NCI-H510A (cell line): ENCODE measurements around the gene GRM4.

ENCODE experiments used
- DNase-seq: peaks from one replicate; lab custom pipeline; 2025; lab: John Stamatoyannopoulos, UW

The GRM4 gene

DNA sequence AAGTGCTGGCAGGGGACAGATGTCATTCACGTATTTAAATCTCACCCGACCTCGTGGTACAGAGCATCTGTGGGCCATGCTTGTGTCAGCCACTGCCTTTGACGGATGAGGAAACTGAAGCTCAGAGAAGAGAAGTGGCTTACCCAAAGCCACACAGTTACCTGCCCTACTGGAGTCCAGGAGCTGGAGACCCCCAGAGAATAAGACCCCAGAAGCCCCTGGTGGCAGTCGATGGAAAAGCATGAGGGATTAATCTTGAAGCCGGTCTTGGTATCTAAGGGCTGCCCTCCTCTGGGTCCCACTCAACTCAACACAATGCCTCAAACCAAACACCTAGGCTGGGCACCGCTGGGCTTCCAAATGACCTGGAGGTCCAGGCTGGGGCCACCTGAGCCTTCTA lies 83.1 kb downstream of the GRM4 start:
- no peak for DNase-seq

DNA sequence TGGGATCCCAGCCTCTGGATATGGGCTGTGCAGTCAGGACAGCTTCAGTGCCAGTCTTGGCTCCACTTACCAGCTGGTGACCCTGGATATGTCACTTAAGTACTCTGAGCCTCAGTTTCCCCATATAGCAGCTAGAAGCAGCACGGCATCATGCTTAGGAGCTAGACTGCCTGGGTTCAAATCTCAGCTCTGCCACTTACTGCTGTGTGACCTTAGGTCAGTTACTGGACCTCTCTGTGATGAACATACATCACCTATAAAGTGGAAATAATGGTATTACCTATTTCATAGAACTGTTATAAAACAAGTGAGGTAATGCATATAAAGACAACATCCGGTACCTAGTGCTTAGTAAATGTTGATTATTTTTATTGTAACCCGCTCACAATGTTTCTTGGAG lies 83.7 kb downstream of the GRM4 start:
- DNase-seq, result no peak

DNA sequence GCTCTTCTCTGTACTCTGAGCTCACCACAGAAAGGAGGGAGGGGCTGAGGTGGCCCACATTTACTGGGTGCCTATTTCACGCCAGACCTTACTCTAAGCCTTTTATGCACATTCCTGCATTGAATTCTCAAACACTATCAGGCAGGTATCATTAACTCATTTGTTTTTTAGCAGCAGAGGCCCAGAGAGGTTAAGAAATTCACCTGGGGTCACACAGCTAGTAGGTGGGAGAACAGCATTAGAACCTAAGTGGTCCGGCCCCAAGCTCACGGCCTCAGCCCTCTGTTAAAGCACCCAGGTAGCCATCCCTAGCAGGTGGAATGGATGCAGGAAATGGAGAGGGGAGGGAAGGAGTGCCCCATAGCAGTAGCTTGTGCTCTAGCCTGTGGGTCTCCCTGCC lies 84.5 kb downstream of the GRM4 start:
- no peak for DNase-seq

DNA sequence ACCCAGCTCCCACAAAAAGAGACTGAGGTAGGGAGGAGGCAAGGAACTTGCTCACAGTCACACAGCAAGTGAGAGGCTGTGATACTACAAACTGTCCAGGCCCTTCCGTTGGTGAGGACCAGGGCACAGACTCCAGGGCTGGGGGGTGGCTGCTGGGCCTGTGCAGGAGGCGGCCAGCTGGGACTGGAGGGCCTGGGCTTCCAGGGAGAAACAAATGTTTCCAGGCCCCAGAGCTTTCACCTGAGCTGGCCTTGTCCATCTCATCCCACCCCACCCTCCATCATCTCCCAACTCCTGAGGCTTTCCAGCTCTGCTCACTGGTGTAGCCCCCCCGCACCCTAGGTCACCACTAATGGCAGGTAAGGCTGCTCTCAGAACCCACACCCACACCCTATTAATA lies 86.0 kb downstream of the GRM4 start:
- DNase-seq, result no peak

DNA sequence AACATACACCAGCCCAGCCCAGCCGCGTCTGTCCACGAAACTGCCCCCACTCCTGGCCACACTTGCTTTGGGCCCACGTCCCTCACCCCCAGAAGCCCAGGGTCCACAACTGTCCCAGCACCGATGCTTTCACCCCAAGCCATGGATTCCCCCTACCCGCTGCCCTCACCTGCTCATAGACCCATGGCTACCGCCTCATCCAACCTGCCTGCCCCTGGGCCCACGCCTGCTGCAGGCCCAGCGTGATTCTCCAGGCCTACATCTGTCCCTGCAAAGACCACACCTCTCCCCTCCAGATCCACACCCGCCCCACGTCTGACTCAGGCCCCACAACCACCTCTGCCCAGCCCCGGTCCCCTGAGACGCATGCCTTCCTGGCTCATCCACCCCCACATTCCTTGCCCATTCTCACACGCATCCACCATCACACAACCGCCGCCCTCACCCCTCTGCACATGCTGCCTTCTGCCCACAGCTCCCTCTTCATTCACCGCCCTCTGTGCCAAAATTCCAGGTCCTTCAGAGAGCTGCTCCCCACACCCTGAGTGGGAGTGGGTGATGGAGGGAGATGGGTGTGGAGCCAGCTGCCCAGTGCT lies 86.7 kb downstream of the GRM4 start:
- DNase-seq, result no peak

DNA sequence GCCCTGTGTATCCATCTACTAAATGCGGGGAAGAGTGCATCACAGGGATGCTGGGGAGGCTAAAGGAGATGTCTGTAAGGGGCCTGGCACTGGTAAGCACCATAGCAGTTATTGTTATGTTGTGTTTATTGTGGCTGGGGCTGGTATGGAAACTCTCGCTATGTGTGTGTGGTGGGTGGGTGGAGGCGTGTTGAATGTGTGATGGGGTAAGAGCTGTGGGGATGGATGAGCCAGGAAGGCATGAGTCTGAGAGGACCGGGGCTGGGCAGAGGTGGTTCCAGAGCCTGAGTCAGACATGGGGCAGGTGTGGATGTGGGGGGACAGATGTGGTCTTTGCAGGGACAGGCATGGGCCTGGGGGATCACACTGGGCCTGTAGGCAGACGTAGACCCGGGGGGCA lies 88.1 kb downstream of the GRM4 start:
- DNase-seq, result no peak

DNA sequence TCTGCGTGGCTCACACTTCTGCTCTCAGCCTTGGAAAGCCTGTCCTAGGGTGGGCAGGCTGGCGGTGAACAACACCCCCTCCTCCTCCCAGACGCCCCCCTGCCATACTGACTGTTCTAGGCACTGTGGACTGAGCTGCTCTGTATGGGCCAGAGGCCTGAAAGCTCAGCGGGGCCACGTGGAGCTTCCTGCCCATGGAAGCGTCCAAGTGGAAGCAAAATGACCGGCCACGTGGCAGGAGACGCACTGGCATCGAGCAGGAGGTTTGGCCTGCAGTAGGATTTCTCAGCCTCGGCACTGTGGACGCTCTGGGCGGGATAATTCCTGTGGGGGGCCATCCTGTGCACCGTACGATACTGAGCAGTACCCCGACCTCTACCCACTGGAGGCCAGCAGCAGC lies 88.7 kb downstream of the GRM4 start:
- DNase-seq, result no peak

DNA sequence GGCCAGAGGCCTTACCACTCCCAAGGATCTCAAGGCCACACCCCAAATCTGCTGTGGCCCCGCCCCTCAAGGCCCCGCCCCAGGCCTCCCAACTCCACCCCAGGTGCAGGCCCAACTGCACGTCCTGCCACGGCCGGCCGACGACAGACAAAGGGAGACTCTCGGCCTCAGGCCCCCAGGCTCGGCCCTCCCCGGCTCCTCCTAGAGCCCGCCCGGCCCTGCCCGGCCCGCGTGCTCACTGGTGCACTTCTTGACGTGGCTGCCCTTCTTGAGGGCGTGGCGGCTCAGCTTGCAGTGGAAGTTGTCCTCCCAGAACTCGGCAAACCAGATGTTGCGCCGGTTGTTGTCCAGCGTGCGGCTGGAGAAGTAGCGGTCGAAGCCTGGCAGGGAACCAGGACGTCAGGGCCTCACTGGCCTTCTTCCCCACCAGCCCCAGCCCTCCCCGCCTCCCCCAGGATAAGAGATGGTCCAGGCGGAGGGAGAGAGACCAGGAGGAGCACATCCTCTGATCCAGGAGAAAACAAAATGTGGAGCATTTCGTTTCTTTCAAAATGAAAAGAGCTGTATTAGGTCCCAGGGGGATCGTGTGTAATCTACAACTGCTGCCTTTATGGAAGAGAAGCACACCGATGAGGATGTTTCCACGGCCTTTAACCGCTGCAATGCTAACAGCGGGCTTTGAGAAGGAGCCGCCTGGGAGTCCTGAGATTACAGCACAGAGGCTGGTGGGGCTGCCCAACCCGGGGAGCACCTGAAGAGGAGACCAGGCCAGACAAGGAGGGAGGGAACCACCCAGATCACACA lies 89.4 kb downstream of the GRM4 start:
- peak; percentile 61 for DNase-seq

DNA sequence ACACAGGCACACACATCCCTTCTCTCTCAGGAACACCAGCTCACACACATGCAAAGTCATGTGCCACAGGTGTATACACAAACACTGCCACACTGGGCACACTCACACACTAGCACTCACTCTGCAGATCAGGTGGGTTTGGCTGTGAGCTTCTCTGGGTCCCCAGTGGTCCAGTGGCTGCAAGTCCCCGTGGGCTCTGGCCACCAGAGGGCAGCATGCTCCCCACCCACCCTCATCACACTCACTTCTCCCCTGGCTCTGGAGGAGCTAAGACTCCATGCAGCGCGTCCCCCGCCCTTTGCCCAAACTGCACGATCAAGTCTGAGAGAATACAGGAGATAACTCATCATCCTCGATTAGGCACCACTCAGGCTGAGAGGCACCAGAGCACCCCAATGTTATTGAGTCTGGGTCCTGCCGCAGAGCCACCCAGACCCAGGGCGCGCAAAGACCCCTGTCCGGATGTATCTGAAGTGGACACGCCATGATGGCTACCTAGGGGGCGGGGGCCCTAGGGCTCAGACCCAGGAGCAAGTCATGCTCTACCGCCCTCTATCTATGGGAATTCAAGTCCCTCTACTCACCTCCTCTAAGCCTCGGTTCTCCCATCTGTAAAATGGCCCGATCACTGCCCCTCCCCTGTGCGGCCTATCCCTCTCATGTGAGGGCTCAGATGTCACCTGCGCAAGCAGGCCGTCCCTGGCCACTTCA lies 90.5 kb downstream of the GRM4 start:
- DNase-seq, result peak; percentile 74

DNA sequence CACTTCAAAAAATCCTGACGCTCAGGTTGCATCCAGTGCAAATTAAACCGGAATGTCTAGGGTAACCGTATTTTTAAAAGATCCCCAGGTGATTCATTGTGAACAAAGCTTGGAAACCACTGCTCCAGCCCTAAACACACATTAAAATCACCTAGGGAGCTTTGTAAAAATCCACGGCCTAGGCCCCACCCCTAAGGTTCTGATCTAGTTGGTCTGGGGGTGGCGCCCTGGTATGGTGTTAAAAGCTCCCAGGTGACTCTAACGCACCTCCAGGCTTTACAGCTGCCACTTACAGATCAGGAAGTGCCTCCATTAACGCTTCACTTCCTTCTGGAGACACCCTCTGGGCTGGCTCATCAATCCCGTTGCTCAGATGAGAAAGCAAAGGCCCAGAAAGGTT lies 92.2 kb downstream of the GRM4 start:
- DNase-seq, result peak; percentile 90

DNA sequence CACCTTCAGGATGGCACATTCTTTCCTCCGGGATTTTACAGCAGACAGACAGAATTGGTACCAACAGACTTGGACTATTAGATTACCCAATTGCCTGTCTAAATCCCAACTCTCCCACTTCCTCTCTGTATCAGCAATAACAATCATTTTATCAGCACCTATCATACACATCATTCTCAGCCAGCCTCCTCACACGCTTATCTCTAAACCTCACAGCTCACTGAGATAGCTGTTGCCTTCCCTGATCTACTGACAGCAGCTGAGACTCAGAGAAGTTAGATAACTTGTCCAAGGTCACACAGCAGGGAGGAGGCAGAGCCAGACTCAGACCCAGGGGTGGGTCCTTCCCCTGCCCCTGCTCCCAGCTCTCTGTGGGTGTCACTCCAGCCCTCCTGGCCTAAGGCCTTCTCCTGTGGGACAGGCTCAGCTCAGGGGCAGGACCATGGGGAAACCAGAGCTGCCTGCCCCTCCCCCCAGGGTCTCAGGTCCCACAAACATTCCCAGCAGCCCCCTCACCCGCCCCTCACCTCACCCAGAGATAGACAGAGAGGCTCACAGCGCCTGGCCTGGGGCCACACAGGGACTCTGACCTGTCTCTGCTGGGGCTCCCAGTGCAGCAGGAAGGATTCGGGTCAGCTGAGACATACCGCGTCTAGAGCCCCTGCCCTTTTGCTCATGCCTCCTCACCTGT lies 92.8 kb downstream of the GRM4 start:
- DNase-seq, result no peak

DNA sequence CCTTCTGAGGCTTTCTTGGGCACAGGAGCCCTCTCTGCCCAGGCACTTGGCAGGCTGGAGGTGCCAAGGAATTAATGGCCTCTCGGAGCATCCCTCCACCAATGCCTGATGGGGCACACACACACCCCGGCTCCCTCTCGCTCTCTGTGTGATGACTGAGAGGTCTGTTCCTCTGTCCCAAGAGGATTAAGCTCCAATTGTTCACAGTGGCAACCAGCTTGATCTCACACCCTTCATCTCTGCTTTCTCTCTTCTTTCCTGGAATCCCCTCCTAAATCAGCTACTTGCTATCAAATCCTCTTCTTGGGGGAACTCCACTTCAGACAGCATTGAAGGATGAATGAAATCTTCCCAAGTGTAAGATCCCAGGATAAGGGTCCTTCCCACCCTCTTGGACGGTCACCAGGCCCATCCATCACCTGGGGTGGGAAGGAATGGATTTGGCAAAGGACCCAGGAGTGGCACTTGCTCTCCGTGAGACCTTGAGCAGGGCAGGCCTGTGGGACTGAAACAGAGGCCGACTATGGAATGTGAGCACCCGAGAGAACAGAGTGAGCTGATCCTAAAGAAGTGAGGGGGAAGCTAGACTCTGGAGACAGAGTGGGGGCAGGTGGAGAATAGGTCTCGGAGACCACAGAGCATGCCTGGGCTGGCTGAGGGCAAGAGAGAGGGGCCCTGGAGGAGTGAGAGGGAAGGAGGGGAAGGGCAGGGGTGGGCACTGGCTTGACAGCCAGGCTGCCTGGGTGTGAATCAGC lies 93.6 kb downstream of the GRM4 start:
- no peak for DNase-seq

DNA sequence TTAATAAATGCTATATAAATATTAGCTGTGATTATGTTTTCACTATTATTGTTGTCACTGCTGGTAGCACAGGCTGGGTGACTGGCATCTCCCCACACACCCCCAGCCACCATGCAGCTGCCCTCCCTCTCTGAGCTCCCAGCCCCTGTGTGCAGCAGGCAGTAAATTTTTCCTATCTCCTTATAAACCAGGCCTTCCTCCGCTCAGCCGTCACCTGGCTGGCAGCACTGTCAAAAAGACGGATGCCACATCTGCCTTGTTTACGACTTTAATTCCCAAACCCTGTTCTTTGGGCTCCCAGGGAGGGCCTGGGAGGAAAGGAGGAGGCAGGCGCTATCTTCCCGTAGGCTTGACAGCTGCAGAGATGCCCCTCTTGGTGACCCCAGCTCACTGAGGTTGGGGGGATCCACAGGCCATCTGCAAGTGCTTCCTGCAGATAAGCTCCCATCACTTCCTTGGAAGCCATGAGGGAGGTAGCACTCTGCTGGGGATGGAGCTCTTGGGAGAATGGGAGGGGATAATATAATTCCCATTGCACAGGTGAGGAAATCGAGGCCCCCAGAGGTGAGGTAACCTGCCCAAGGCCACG lies 94.5 kb downstream of the GRM4 start:
- no peak for DNase-seq

DNA sequence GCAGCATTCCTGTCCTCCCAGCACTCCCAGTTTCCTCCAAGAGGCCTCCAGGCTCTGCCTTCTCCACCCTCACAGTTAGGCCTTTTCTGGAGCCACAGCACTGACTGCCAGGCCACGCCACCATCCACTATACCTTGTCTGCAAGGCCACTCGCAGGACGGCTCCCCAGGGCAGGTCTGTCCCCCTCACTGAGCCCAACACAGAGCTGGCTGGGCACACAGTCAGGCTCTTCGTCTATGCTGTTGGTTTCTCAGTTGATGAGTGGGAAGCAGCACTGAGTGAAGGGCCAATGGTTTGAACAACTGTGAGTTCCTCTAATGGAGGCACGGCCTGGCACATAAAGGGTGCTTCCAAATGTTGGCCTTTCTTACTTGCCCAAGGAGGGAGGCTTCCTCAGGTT lies 95.2 kb downstream of the GRM4 start:
- DNase-seq, result no peak

DNA sequence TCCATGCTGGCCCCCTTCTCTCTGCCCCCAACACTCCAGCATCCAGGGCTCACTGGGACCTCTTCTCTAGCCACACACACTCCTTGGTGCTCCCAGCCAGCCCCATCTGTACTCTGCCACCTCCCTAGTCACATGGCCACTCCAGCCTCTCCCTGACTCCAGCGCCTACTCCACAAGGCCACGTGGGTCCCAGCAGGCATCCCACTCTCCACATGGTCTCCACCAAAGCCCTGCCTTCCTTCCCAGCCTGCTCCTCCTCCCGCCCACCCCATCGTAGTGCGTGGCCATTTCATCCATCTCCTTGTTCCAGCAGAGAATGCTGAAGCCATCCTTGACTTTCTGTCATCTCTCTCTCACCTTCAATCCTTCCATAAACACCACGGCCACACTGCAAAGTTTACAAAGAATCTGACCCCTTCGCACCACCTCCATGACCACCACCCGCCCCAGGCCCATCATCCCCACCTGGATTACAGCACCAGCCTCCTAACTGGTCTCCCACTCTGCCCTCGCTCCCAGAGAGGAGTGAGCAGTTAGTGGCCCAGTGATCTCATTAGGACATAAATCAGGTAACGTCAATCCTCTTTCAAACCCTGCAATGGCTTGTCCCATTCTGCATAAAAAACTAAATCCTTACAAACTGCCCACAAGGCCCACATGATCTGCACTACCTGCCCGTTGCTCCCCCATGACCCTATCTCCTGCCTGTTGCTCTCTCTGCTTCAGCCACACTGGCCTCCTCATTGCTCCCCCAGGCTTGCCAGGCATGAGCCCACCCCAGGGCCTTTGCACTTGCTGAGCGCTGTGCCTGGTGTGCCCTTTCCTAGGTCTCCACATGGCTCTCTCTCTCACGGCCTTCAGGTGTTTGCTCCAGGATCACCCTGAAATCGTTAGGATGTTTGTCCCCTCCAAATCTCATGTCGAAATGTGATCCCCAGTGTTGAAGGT lies 96.2 kb downstream of the GRM4 start:
- DNase-seq, result no peak

DNA sequence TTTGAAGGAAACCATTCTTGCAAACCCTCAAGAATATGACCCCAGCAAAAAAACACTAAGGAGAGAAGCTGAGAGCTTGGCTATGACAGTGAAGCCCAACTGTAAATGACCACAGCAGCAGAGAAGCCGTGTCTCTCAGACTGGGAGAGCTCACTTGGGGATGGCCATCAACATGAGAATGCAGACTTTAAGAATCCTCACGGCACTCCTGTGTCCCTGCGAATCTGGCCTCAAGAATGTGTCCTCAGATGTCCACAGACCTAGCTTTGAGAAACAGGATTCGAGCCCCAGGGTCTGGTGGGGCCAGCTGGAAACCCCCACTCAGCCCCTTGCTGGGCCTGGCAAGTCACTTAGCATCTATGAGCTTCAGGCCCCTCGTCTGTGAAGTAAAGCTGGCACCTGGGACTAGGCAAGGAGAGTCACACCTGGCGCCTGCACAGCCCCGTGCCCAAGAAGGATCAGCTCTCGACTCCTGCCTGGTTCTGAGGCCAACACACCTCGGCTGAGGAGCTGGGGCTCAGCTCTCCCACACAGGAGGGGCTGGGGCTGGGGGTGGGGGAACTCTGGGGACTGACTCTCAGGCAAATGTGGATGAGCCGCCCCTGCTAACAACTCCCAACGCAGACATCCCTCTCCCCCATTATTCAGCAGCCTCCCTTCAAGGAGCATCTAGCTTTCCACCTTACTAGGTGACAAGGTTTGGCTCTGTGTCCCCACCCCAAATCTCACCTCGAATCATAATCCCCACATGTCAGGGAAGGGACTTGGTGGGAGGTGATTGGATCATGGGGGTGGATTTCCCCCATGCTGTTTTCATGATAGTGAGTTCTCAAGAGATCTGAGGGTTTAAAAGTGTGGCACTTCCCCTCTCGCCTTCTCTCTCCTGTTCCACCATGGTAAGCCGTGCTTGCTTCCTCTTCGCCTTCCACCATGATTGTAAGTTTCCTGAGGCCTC lies 97.7 kb downstream of the GRM4 start:
- DNase-seq, result no peak

DNA sequence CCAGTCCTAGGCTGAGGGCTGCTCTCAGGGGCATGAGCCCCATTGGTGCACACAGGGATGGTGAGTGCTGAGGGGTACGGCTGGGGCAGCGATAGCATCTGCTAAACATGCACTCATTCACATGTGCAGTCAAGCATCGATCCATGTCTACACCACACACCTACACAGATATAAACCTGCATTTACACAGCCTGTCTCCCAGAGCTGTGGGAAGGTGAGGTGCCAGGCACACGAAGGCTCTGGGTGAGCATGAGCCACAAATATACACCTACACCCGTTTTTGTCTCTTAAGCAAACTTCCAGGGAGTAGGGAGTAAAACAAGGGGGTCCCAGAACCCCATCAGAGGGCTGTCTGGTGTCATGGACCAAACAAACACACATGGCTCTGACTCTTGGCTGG lies 99.3 kb downstream of the GRM4 start:
- no peak for DNase-seq

DNA sequence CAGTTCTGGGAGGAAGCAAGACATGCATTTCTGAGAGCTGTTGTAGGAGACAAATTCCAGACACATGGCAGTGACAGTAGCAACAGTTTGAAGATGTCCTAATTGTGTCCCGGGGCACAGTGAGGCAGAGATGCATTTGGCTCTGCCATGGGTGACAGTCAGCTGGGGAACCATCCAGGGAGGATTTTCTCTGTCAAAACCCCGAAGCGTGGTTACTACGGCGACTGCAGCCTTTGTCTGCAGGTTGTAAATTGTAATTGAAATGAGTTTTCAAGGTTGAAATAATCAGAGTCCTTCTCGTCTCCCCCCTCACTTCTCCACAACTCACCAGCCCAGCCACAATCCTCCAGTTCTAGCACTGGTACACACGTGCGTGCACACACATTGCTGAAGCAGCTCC lies 100.1 kb downstream of the GRM4 start:
- no peak for DNase-seq

DNA sequence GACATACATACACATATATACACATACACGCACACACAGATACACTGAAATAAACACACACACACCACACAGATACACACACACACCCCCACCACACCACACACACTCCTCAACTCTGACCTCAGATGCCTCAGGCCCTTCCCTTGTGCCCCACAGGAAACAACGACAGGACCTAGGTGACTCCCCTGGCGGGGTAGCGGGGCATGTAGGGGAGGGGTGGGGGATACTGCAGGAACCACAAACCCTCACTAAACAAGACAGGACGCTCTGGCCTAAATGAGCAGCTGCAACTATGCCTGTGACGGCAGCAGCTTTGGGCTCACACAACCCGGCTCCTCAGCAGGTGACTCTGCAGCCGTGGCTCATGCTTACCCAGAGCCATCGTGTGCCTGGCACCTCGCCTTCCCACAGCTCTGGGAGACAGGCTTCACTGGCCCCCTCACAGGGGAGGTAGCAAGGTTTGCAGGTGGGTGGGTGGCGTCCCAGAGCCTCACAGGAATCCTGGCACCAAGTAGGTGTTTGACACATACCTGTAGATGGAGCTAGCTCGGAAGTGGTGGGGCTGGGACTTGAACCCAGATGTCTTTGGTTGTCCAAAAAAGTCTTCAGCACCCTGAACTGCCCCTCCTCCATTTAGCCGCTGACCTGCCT lies 100.8 kb downstream of the GRM4 start:
- no peak for DNase-seq
